Measurements from ENCODE around the gene POLR3G.

DNA sequence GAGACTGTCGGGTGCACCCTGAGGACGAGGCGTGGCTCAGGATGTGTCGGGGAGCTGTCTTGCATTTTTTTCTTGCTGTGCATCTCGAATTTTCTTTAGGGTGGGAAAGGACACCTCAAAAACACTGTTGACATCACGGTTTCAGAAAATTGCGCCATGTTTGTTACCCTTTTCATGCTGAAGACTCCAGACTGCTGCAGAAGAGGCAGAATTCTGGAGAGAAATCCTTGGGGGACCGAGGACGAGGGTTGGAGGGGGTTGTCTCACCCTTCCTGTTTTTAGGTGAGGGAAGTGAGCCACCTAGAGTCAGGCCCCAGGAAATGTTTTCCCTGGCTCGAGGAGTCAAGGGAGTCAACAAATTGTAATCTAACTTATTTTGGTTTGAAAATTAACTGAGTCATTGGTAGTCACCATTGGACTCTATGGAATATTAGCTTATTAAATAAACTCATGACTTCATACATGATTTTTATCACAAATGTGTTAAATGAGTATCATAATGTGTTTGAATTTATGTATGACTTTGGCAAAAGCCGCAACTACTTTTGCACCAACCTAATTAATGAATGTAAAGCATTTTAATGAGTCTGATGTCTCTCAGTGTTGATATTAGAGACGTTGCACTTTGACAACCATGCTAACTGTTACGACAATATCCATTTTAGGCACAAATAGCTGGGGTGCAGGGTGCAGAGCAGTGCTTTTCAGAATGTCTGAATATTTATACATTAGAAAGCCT lies 55.4 kb downstream of the POLR3G start:
- TF ChIP-seq, protein P1, sequence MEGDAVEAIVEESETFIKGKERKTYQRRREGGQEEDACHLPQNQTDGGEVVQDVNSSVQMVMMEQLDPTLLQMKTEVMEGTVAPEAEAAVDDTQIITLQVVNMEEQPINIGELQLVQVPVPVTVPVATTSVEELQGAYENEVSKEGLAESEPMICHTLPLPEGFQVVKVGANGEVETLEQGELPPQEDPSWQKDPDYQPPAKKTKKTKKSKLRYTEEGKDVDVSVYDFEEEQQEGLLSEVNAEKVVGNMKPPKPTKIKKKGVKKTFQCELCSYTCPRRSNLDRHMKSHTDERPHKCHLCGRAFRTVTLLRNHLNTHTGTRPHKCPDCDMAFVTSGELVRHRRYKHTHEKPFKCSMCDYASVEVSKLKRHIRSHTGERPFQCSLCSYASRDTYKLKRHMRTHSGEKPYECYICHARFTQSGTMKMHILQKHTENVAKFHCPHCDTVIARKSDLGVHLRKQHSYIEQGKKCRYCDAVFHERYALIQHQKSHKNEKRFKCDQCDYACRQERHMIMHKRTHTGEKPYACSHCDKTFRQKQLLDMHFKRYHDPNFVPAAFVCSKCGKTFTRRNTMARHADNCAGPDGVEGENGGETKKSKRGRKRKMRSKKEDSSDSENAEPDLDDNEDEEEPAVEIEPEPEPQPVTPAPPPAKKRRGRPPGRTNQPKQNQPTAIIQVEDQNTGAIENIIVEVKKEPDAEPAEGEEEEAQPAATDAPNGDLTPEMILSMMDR (IDR thresholded peaks at IDR 0.05) = peak; percentile 43 to 85 (median 70)
- no peak for TF ChIP-seq POLR2A (IDR thresholded peaks at IDR 0.05)
